ENCODE results near the gene CRBN. TPM values are rescaled to one million over a fixed set of nuclear protein-coding genes. Genes with fewer than 3 reads are reported as not detected.

The CRBN gene
- total RNA-seq, 3 donors from 2014 or later (not counting 1 experiment from before 2014, with no cell fraction given), result 126 to 166 (median 139) TPM

- H3K36me3 ChIP-seq (ENCODE audit: control insufficient read depth, insufficient read depth, low read length), result peaks cover 16% of the 10 kb centered on the region
- no peak for ATAC-seq
- H3K9me3 ChIP-seq (ENCODE audit: control insufficient read depth, insufficient read depth, low read length), result no peaks in the 10 kb centered on the region
- Mint-ChIP-seq H3K27ac (peak overlapping the region; percentile 99 to 100), H3K9me3 (no peaks in the 10 kb centered on the region), H3K4me3 (peak overlapping the region; percentile 97), H3K4me1 (peaks cover 34 to 43% of the 10 kb centered on the region in 2 donors), H3K36me3 (no peaks in the 10 kb centered on the region), H3K27me3 (ENCODE audit: low read depth in 2 of 2) (no peaks in the 10 kb centered on the region)
- 92% methylated on average over 24 of the region's 24 CpGs for WGBS (ENCODE audit: insufficient coverage)
- H3K4me1 ChIP-seq (ENCODE audit: control insufficient read depth, insufficient read depth, low read length), result peaks cover 23% of the 10 kb centered on the region
- peak in 1 of 2 donors; percentile 21 for DNase-seq
- H3K27ac ChIP-seq (ENCODE audit: low read length), result peak overlapping the region; percentile 94
- no peak for TF ChIP-seq CTCF (IDR thresholded peaks at IDR 0.05)
- peak overlapping the region; percentile 75 for H3K4me3 ChIP-seq (ENCODE audit: low read length)
- no peaks in the 10 kb centered on the region for H3K27me3 ChIP-seq (ENCODE audit: control insufficient read depth, insufficient read depth, low read length)
- intact Hi-C loops (cut with micrococcal nuclease), result loop anchor here (2.0 to 5.0 kb wide), 2 partner anchors 53 to 451 kb away; partner anchors contain the start of gene CRBN
Measured at GRCh38 chr3:3125977-3126376, 53.5 kb downstream of the CRBN start.

GRCh38 chr3:3119393-3119851 is 60.1 kb downstream of the CRBN start:
- H3K4me3 ChIP-seq (ENCODE audit: low read length), result no peak overlapping the region
- intact Hi-C loops (cut with micrococcal nuclease), result no loop called here
- no peaks in the 10 kb centered on the region for H3K36me3 ChIP-seq (ENCODE audit: control insufficient read depth, insufficient read depth, low read length)
- Mint-ChIP-seq H3K4me3 (no peak overlapping the region), H3K36me3 (no peaks in the 10 kb centered on the region), H3K9me3 (no peaks in the 10 kb centered on the region), H3K27me3 (ENCODE audit: low read depth in 2 of 2) (peaks cover 2 to 13% of the 10 kb centered on the region in 2 donors), H3K27ac (no peak overlapping the region), H3K4me1 (peaks cover 7 to 8% of the 10 kb centered on the region in 2 donors)
- WGBS (ENCODE audit: insufficient coverage), result 70% methylated on average over 4 of the region's 4 CpGs
- peak; percentile 29 to 70 (median 55) for ATAC-seq
- H3K9me3 ChIP-seq (ENCODE audit: control insufficient read depth, insufficient read depth, low read length), result no peaks in the 10 kb centered on the region
- no peak for TF ChIP-seq CTCF (IDR thresholded peaks at IDR 0.05)
- peak in 1 of 2 donors; percentile 20 for DNase-seq
- no peaks in the 10 kb centered on the region for H3K27me3 ChIP-seq (ENCODE audit: control insufficient read depth, insufficient read depth, low read length)
- no peak overlapping the region for H3K27ac ChIP-seq (ENCODE audit: low read length)
- peaks cover 11% of the 10 kb centered on the region for H3K4me1 ChIP-seq (ENCODE audit: control insufficient read depth, insufficient read depth, low read length)

GRCh38 chr3:3117651-3118050 is 61.8 kb downstream of the CRBN start:
- H3K9me3 ChIP-seq (ENCODE audit: control insufficient read depth, insufficient read depth, low read length), result no peaks in the 10 kb centered on the region
- ATAC-seq, result no peak
- H3K9me3 Mint-ChIP-seq, result no peaks in the 10 kb centered on the region
- TF ChIP-seq CTCF (IDR thresholded peaks at IDR 0.05), result no peak
- intact Hi-C loops (cut with micrococcal nuclease), result no loop called here
- DNase-seq, result no peak
- no peak overlapping the region for H3K4me3 ChIP-seq (ENCODE audit: low read length)
- no peaks in the 10 kb centered on the region for H3K27me3 ChIP-seq (ENCODE audit: control insufficient read depth, insufficient read depth, low read length)
- WGBS (ENCODE audit: insufficient coverage), result no CpG with 5 or more reads among the region's 2 CpGs
- no peaks in the 10 kb centered on the region for H3K36me3 Mint-ChIP-seq
- peaks cover 11% of the 10 kb centered on the region for H3K4me1 ChIP-seq (ENCODE audit: control insufficient read depth, insufficient read depth, low read length)
- no peak overlapping the region for H3K4me3 Mint-ChIP-seq
- H3K27ac ChIP-seq (ENCODE audit: low read length), result no peak overlapping the region
- no peak overlapping the region for H3K27ac Mint-ChIP-seq
- no peaks in the 10 kb centered on the region for H3K36me3 ChIP-seq (ENCODE audit: control insufficient read depth, insufficient read depth, low read length)
- peaks cover 7 to 8% of the 10 kb centered on the region in 2 donors for H3K4me1 Mint-ChIP-seq
- H3K27me3 Mint-ChIP-seq (ENCODE audit: low read depth in 2 of 2), result peaks cover 2 to 13% of the 10 kb centered on the region in 2 donors
